Fibroblast of lung (primary cell): ENCODE results near the gene PDE12.

ENCODE experiments used
- EZH2 ChIP-seq: IDR thresholded peaks from 2 replicates; pipeline ENCODE4 v1.5.1; 2012; ENCODE audit warnings: low read length, control low read depth, mild to moderate bottlenecking; ENCODE audit errors: missing control alignments
- TF ChIP-seq, protein P1 (sequence below), 2 donors: IDR thresholded peaks in 1 of 2; conservative IDR thresholded peaks in 1 of 2; 1 replicate in 1 of 2; 2 replicates in 1 of 2; pipeline ENCODE4 v1.5.1; 2011 to 2012; ENCODE audit warnings: low read length in 2 of 2, control low read depth in 1 of 2, inconsistent platforms in 1 of 2, low read depth in 1 of 2, mild to moderate bottlenecking in 1 of 2

DNA sequence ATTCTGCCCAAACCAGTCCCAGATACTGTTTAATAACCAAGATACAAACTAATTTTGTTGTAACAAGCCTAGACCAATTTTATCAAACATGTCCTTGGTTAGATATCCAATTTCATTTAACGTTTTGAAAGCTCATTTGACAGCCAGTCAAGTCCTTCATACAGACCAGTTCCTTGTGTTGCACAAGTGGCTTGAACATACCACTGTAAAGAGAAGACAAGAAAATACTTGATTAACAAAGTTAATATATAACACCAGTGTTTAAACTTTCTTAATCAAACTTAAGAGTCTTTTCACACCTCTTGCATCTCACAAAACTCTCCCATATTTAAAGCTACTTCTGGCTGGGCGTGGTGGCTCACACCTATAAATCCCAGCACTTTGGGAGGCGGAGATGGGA, 16.0 kb downstream of the PDE12 start:
- TF ChIP-seq, protein P1, sequence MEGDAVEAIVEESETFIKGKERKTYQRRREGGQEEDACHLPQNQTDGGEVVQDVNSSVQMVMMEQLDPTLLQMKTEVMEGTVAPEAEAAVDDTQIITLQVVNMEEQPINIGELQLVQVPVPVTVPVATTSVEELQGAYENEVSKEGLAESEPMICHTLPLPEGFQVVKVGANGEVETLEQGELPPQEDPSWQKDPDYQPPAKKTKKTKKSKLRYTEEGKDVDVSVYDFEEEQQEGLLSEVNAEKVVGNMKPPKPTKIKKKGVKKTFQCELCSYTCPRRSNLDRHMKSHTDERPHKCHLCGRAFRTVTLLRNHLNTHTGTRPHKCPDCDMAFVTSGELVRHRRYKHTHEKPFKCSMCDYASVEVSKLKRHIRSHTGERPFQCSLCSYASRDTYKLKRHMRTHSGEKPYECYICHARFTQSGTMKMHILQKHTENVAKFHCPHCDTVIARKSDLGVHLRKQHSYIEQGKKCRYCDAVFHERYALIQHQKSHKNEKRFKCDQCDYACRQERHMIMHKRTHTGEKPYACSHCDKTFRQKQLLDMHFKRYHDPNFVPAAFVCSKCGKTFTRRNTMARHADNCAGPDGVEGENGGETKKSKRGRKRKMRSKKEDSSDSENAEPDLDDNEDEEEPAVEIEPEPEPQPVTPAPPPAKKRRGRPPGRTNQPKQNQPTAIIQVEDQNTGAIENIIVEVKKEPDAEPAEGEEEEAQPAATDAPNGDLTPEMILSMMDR (conservative IDR thresholded peaks at IDR 0.05 in 1 of 2, IDR thresholded peaks at IDR 0.05 in 1 of 2; ENCODE audit: low read depth in 1 of 2, low read length in 2 of 2): no peak
- no peak for TF ChIP-seq EZH2
